Inflammatory macrophage treated with lipopolysaccharide for 1 hour (primary cell): Measurements from ENCODE around the gene AP3M1.

ENCODE experiments used
- DNase-seq, 2 donors: peaks; one replicate each; pipeline ENCODE4 v3.0.0-alpha.2; 2020 to 2022

AP3M1 gene

GRCh38 chr10:74079028-74079935, 71.3 kb downstream of the AP3M1 start:
- no peak for DNase-seq

DNA sequence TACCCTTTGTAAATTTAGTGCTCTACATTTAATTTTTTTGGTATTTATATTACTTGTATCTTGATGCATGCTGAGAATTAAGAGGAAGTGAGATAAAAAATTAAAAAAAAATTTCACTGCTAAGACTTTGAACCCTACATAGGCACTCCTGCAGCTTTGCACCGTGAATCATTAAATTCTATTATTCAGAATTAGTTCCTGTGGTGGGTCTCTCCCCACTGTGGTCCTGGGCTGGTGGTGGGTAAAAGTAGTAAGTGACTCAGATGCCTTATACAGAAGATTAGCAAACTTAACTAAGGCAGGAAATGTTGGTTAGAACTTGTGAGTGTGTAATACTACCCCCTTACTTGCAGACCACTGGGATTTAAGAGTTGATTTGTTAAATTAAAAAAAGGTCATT, 72.6 kb downstream of the AP3M1 start:
- DNase-seq = no peak

DNA sequence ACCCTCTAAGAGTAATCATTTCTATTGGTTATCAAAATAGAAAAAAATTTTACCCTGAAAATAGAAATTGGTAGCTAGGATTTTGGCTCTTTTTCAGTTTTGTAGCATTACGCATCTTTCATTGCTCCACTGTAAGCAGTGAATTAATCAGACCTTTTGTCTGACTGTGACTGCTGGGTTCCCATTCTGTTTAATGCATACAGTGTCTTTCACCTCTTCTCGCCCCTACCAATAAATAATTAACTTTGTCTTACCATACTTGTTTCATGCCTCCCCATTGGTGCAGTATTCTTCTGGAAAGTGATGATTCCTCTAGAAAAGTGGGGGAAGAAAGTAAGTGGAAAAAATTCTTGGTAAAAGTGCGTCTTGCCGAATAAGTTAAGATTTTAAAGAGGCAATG, 73.2 kb downstream of the AP3M1 start:
- no peak for DNase-seq

DNA sequence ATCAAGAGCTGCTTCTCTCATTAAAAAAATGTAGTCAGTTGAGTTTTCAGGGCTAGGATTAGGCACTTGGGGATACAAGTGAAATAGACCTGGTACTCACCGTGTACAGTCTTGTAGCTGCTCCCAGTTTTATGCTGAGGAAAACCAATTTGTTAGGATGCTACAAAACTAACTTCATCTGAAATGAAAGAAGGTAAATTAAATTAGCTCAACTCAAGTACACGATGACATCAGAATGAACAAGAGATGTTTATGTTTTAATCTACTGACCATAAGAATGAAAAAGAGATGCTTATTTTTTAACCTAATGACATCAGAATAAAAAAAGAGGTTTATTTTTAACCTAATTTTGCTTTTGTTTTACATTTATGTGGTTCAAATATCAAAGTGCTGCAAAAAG, 73.7 kb downstream of the AP3M1 start:
- DNase-seq = no peak

- no peak for DNase-seq
Observed at GRCh38 chr10:74075906-74076305, 74.7 kb downstream of the AP3M1 start.

DNA sequence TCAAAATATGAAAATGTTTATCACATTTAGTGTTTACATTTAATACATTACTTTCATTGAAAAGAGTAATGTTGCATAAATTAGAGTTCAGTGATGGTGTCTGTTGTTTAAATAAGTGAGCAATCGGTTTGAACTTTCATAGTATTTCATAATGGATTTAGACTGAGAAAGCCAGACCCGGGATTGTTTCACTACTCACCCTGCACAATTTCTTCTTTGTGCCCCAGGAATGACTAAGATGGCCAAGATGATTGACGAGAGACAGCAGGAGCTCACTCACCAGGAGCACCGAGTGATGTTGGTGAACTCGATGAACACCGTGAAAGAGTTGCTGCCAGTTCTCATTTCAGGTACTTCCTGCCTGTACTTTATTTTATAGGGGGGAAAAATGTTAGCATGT, 78.1 kb downstream of the AP3M1 start:
- no peak for DNase-seq

- DNase-seq = no peak
Observed at GRCh38 chr10:74071157-74071556, 79.5 kb downstream of the AP3M1 start.
